Stimulated activated CD8-positive, alpha-beta memory T cell treated with anti-CD3 and anti-CD28 coated beads, Interleukin-7, amount 100 ng/mL, for 1 hour (primary cell): Measurements from ENCODE around the gene MAP4.

Source experiments
- DNase-seq, 2 donors: peaks; one replicate each; pipeline ENCODE4 v3.0.0-alpha.2; 2020; ENCODE audit warnings: low read depth in 2 of 2

Gene MAP4

DNA sequence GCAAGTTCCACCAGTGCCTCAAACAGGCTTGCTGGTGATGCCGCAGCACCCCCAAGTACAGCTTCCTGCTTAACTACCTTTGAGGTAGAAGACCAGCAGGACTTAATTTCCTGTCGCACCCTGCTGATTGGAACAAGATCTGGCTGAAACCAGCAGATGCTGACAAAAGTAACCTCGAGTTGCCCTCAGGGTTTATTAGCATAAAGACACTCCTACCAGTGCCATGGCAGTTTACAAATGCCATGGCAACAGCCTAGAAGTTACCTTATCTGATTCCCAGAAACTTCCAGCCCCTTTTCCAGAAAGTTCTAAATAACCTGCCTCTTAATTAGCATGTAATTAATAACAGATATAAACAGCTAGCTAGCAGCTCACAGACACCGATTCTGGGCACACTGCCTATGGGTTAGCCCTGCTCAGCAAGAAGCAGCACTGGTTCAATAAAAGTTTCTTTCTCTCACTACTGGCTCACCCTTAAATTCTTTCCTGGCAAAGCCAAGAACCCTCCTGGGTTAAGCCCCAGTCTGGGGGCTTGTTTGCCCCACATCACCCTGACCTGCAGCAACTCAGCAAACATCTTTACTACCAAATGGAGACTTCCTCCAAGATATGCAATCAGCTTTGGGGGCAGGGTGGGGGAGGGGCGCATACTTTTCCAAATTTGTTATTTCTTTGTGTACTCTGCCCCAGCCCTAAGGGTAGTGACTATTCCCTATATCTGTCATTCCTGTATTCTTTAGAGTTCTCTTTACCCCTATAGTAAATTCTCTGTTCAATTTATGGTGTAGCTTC lies 54.2 kb downstream of the MAP4 start:
- DNase-seq: no peak

DNA sequence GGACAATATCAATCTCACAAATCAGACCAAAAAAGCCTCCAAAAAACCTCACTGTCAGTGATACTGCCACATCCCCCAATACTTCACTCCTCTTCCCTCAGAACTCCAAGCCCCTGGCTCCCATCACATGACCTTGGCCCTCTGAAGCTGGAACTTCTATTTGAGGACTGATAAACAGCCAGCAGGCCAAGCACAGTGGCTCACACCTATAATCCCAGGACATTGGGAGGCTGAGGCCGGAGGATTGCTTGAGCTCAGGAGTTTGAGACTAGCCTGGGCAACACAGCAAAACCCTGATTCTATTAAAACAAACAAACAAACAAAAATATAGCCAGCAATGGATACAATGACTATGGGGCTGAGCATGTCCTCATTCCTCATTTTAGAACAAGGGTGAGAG lies 55.2 kb downstream of the MAP4 start:
- no peak for DNase-seq

- DNase-seq: no peak
These were observed 59.7 kb downstream of the MAP4 start for GRCh38 chr3:47956521-47956920.

DNA sequence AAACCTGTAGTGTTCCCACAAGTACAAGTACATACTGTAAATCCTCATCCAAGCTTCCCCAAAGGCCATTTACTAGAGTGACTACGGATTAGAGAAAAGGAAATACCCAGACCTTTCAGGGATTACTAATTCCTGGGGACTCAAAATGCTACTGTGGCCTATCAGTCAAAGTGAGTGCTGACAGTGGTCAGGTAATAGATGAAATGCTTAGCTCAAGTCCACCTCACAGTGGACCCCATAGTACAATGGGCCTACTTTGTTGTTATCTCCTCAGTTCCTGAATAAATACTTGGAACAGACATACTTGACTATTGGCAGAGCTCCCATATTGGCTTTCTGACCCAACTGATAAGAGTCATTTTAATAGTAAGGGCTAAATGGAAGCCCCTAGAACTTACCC lies 61.6 kb downstream of the MAP4 start:
- no peak for DNase-seq

- DNase-seq: no peak
These were observed 65.6 kb downstream of the MAP4 start for GRCh38 chr3:47950453-47951169.

DNA sequence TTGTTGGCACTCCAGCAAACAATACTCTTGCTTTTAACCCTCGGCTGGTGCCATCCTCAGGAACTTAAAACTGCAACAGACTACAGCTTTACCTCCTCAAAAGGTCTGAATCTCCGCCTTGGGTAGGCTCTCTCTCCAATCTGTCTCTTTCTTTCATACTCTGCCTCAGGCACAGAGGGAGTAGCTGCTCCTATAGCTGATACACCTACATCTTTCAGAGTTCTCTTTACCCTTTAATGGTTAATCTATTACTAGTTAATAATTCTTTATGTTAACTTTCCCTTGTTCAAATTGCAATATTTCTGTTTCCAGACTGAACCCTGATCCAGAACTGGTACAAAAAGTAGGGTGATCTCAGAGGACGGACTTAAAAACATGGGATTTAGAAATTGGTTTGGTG lies 66.2 kb downstream of the MAP4 start:
- DNase-seq: no peak

DNA sequence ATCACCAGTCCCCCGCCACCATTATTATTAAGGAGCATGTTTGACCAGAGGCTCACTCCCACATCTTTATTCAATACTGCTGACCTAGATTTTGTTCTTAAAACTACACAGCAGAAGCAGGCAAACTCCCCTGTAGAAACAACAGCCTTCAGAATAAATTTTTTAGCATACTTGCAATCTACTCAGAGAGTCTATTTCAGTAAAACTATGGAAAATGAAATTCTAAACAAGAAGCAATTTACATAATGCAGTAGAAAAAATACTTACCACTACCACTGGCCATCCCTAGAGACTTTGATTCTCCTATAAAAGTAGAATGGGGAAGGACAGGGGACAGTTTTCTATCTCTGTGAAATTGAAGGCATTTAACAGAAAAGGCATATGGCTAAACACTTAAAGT lies 76.0 kb downstream of the MAP4 start:
- DNase-seq: no peak

GRCh38 chr3:47932421-47932820 lies 83.8 kb downstream of the MAP4 start:
- no peak for DNase-seq

DNA sequence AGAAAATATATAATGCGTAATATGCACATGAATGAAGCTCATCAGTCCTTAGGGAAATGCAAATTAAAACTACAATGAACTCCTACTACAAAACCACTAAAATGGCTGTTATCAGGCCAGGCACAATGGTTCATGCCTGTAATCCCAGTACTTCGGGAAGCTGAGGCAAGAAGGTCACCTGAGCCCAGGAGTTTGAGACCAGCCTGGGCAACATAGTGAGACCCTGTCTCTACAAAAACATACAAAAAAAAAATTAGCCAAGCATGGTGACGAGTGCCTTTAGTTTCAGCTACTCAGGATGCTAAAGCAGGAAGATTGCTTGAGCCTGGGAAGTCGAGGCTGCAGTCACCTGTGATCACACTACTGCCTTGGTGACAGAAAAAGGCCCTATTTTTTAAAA lies 85.2 kb downstream of the MAP4 start:
- no peak for DNase-seq

- no peak for DNase-seq
These were observed 99.5 kb downstream of the MAP4 start for GRCh38 chr3:47916696-47917095.

- no peak for DNase-seq
These were observed 100.0 kb downstream of the MAP4 start for GRCh38 chr3:47916201-47916600.

- no peak for DNase-seq
These were observed 104.2 kb downstream of the MAP4 start for GRCh38 chr3:47912006-47912504.

GRCh38 chr3:47910777-47911440 lies 105.3 kb downstream of the MAP4 start:
- no peak for DNase-seq

GRCh38 chr3:47910233-47910632 lies 106.0 kb downstream of the MAP4 start:
- no peak for DNase-seq

DNA sequence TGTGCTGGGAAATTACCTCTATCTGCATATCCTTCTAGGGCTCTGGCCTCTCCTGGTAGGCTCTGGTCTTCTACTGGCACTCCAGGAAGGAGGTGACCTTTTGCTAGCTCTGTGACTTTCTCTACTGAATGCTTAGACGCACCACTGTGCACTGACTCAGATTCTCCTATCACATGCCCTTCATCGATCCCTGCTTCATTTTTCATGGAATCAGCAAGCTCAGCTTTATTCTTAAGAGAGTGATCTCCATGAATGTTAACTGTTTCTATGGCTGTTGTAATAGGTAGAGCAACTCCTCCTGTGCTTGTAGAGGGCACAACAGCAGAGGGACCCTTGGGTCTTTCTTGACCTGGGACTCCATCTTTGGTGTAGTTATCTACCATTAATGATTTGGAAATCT lies 106.6 kb downstream of the MAP4 start:
- no peak for DNase-seq

DNA sequence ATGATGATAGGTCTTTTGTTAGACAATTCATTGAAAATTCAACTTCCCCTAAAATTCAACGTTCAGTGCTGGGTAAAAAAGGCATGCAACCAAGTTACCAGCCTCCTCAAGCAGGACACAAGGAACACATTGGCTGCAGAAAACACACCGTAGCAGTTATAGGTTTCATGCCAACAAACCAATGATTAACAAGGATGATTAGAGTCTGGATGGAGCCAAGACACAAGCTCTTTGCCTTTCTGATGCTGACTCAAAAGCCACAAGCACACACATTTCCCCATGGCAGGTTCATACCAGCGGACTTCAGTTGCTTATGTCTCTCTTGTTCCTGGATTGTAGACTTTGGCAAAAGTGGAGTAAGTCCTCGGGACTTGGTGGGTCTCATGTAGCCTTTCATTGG lies 107.5 kb downstream of the MAP4 start:
- DNase-seq: no peak

GRCh38 chr3:47907784-47908183 lies 108.4 kb downstream of the MAP4 start:
- DNase-seq: no peak

- DNase-seq: no peak
These were observed 113.5 kb downstream of the MAP4 start for GRCh38 chr3:47902746-47903145.

- DNase-seq: no peak
These were observed 114.9 kb downstream of the MAP4 start for GRCh38 chr3:47901280-47901833.

GRCh38 chr3:47899495-47900108 lies 116.6 kb downstream of the MAP4 start:
- no peak for DNase-seq

GRCh38 chr3:47897954-47898353 lies 118.3 kb downstream of the MAP4 start:
- no peak for DNase-seq

GRCh38 chr3:47896736-47897135 lies 119.5 kb downstream of the MAP4 start:
- DNase-seq: no peak
